GM12874 (cell line): ENCODE results near the gene PLCD4.
A peak's percentile ranks its signal among the peaks of the same experiment; 100 is the strongest.

Source experiments
- TF ChIP-seq, protein P1 (sequence below): IDR thresholded peaks from 2 replicates; pipeline ENCODE4 v1.5.1; 2011; ENCODE audit warnings: low read depth, mild to moderate bottlenecking, control low read depth, low read length, moderate library complexity; ENCODE audit not compliant: insufficient read depth

Gene PLCD4

DNA sequence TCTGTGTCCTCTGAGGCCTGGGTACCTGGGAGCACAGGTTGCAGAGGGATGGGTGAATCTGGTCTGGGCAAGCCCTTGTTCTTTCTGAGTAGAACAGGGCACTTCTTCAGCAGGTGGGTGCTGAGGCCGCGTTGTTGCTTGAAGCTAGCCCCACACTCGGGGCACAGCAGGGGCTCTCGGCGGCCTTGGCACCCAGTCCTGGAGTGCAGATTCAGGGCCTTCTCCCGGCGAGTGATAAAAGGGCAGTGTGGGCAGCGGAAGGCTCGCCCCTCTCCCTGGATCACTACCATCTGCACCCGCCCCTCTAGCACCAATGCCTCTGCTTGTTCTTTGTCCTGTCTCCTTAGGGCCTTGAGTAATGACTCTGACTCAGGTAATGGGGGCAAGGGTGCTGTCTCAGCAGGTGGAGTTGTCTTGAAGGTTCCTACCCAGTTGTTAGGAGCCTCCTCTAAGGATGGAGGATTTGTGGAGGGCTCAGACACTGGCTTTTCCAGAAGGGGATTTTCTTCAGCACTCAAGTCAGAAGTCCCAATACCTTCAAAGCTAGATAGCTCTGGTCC lies 36.1 kb downstream of the PLCD4 start:
- TF ChIP-seq, protein P1, sequence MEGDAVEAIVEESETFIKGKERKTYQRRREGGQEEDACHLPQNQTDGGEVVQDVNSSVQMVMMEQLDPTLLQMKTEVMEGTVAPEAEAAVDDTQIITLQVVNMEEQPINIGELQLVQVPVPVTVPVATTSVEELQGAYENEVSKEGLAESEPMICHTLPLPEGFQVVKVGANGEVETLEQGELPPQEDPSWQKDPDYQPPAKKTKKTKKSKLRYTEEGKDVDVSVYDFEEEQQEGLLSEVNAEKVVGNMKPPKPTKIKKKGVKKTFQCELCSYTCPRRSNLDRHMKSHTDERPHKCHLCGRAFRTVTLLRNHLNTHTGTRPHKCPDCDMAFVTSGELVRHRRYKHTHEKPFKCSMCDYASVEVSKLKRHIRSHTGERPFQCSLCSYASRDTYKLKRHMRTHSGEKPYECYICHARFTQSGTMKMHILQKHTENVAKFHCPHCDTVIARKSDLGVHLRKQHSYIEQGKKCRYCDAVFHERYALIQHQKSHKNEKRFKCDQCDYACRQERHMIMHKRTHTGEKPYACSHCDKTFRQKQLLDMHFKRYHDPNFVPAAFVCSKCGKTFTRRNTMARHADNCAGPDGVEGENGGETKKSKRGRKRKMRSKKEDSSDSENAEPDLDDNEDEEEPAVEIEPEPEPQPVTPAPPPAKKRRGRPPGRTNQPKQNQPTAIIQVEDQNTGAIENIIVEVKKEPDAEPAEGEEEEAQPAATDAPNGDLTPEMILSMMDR, result no peak

DNA sequence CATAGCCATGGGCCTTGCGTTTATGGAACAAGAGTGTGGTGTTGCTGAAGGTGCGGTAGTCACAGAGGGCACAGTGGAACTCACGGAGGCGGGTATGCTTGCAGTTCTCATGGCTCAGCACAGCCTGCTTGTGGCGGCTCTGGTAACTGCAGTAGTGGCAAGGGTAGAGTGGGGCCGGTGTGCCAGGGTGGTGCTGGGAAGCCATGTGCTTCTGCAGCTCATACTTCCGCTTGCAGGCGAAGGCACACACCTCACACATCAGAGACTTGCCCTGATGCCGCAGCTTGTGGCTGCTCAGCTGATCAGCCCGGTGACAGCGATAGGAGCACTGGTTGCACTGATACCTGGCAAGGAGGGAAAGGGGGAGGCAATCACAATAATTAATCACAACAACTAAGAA lies 37.0 kb downstream of the PLCD4 start:
- TF ChIP-seq, protein P1, result no peak

DNA sequence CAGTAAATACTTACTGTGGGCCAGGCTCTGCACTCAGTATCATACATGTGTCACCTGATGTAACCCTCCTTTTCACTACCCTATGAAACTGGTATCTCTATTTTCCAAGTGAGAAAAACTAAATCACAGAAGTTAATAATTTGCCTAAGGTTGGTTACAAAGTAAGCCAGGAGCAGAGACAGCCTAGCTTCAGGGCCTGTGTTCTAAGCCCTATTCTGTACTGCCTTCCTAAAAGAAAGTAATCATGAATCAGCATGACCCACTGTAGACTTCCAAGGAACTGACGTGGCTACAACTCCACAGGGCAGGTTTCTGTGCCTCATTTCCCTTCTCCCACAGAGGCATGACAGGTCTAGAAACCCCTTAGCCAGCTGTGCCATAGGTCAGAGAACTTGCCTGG lies 37.4 kb downstream of the PLCD4 start:
- TF ChIP-seq, protein P1, result no peak

DNA sequence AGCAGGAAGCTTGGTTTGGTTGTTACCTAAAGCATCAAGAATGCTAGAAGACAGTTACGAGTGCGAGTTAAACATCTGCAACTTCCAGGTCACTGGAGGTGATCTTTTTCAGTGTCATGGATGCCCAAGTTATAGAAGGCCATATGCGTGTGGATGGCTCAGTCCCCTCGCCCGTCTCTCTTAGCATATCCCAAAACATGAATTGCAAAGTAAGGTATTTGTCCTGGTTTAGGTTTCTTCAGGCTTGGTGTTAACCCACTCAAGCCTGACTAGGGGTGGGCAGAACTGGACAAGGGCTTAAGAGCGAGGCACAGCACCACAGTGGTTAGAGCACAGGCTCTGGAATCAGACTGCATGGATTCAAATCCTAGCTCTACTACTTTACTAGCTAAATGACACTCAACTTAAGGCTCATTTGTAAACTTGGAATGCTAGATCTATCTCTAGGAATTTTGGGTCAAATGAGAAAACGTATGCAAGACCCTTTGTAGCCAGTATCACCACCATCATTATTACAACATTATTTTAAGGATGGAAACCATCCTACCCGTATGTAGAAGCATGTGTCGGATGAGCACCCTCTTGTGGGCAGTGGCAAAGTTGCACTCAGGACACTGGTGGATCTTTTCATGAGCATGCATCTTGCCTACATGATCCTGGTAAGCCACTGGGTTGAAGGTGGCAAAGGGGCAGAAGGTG lies 40.5 kb downstream of the PLCD4 start:
- TF ChIP-seq, protein P1, result peak; percentile 83

DNA sequence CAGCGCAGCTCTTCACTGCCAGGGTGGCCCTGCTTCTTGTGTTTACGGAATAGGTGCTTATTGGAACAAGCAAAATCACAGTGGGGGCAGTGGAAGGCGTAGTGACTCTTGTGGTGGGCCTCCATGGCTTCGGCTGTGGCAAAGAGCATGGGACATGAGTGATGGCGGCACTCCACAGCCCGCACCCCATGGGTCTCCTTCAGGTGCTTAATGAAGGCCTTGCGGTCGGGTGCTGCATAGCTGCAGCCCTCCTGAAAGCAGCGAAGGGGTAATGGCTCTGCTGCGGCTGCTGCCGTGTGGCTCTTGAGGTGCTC lies 41.0 kb downstream of the PLCD4 start:
- TF ChIP-seq, protein P1, result no peak

DNA sequence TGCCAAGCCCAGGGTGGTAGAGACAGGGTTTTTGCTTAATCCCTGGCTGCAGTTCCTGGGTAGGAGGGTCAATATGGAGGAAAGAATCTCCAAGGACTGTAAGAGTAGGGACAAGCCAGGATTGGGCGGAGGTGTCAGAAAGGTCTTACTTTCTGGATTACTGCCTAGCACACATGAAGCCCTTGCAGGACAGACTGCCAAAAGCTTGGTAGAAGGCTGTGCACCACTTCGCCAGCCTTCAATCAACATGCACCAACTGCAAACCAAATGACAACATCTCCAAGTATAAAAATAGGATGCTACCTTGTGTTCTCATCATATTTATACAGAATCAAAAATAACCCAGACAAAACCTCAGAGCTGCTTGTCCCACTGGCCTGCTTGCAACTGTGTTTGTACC lies 48.1 kb downstream of the PLCD4 start:
- TF ChIP-seq, protein P1, result no peak

DNA sequence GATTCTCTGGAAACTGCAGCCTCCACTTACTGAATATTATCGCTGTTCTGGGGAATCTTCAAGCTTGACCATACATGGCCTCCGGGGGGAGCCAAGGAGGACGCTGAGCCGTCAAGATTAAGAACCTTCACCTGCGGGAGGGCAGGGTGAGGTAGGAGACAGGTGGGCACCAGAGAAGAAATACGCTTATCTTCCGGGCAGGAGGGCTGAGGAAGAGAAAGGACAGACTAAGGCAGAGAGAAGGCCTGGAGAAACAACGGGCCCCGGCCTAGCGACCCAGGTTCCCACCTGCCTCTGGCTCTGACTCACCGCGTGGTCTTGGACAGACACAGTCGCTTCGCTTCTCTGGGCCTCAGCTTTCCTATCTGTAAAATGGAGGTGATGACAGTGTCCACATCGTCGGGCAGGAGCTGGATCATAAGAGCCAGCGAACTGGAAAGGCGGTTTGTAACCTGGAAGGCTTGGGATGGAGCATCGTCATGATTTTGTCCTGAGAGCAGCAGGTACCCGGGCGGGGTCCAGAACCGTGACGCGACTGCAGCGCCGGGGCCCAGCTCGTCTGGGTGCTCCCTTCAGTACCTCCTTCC lies 51.1 kb downstream of the PLCD4 start:
- TF ChIP-seq, protein P1, result peak; percentile 69
